Measurements from ENCODE around the gene ZNF324. TPM values are rescaled to one million over a fixed set of nuclear protein-coding genes. Genes with fewer than 3 reads are reported as not detected.
A peak's percentile ranks its signal among the peaks of the same experiment; 100 is the strongest.

Gene ZNF324
- total and polyA plus RNA-seq, 9 of the 15 experiments (the other 6 are each of a cell fraction or from before 2014, with no cell fraction given) = 0.92 to 16.4 (median 5.3) TPM

DNA sequence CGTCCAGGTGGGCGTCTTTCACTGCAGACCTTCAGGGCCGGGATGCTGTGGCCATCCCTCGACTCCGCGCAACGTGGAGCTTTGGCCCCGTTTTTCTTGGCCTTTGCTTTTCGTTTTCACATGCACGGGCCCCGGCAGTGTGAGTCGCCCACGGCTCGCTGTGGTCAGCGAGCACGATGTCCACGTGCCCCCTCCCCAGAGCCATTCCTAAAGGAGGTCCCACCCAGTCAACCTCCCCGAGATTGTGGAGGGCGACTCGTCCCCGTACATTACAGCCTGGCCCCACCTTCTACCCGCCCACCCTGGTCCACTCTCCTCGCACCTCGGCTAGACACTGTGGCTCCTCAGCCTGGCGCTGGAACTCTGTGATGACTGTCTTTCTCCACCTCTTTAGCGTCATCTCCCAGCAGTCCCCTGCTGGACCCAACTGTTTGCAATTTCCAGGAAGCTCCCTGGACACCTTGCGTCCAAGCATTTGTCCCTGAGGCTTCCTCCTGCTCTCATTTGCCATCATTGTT lies 9.7 kb downstream of the ZNF324 start (continued):
- TF ChIP-seq, protein P1, sequence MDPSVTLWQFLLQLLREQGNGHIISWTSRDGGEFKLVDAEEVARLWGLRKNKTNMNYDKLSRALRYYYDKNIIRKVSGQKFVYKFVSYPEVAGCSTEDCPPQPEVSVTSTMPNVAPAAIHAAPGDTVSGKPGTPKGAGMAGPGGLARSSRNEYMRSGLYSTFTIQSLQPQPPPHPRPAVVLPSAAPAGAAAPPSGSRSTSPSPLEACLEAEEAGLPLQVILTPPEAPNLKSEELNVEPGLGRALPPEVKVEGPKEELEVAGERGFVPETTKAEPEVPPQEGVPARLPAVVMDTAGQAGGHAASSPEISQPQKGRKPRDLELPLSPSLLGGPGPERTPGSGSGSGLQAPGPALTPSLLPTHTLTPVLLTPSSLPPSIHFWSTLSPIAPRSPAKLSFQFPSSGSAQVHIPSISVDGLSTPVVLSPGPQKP (CRISPR knock-in tag; IDR thresholded peaks at IDR 0.05) = no peak
- TF ChIP-seq ZNF311 (CRISPR knock-in tag; IDR thresholded peaks at IDR 0.05) = 0 out of 2 replicates have a peak, but pooled peaks have one; percentile 26
- no peak for TF ChIP-seq GATAD2A (IDR thresholded peaks at IDR 0.05)
- TF ChIP-seq KLF13 (tag; IDR thresholded peaks at IDR 0.05; ENCODE audit: borderline replicate concordance, low read depth) = no peak
- 0 out of 2 replicates have a peak, but pooled peaks have one; percentile 14 for TF ChIP-seq ZBTB9 (CRISPR knock-in tag; IDR thresholded peaks at IDR 0.05)
- TF ChIP-seq CREB1 (IDR thresholded peaks at IDR 0.05) = no peak
- TF ChIP-seq CREB1 (CRISPR knock-in tag; IDR thresholded peaks at IDR 0.05) = no peak
- peak; percentile 73; the same call in 1 of the 2 replicates for TF ChIP-seq ZNF395 (CRISPR knock-in tag; IDR thresholded peaks at IDR 0.05)
- TF ChIP-seq ZNF717 (CRISPR knock-in tag; IDR thresholded peaks at IDR 0.05) = 0 out of 2 replicates have a peak, but pooled peaks have one; percentile 9
- no peak for TF ChIP-seq TFAM (CRISPR knock-in tag; conservative IDR thresholded peaks at IDR 0.05)
- TF ChIP-seq, protein P2, sequence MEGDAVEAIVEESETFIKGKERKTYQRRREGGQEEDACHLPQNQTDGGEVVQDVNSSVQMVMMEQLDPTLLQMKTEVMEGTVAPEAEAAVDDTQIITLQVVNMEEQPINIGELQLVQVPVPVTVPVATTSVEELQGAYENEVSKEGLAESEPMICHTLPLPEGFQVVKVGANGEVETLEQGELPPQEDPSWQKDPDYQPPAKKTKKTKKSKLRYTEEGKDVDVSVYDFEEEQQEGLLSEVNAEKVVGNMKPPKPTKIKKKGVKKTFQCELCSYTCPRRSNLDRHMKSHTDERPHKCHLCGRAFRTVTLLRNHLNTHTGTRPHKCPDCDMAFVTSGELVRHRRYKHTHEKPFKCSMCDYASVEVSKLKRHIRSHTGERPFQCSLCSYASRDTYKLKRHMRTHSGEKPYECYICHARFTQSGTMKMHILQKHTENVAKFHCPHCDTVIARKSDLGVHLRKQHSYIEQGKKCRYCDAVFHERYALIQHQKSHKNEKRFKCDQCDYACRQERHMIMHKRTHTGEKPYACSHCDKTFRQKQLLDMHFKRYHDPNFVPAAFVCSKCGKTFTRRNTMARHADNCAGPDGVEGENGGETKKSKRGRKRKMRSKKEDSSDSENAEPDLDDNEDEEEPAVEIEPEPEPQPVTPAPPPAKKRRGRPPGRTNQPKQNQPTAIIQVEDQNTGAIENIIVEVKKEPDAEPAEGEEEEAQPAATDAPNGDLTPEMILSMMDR (IDR thresholded peaks at IDR 0.05 in 2 of 3, conservative IDR thresholded peaks at IDR 0.05 in 1 of 3; ENCODE audit: insufficient read depth in 2 of 3, low read depth in 1 of 3, low read length in 3 of 3) = no peak
- no peak for TF ChIP-seq ZNF778 (CRISPR knock-in tag; IDR thresholded peaks at IDR 0.05)
- TF ChIP-seq, protein P3, sequence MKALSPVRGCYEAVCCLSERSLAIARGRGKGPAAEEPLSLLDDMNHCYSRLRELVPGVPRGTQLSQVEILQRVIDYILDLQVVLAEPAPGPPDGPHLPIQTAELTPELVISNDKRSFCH (CRISPR knock-in tag; IDR thresholded peaks at IDR 0.05) = no peak
- TF ChIP-seq, protein P3 (tag; IDR thresholded peaks at IDR 0.05) = 0 out of 2 replicates have a peak, but pooled peaks have one; percentile 3
- 0 out of 2 replicates have a peak, but pooled peaks have one; percentile 5 for TF ChIP-seq CBX1 (IDR thresholded peaks at IDR 0.05; ENCODE audit: low read depth)
- TF ChIP-seq, protein P4, sequence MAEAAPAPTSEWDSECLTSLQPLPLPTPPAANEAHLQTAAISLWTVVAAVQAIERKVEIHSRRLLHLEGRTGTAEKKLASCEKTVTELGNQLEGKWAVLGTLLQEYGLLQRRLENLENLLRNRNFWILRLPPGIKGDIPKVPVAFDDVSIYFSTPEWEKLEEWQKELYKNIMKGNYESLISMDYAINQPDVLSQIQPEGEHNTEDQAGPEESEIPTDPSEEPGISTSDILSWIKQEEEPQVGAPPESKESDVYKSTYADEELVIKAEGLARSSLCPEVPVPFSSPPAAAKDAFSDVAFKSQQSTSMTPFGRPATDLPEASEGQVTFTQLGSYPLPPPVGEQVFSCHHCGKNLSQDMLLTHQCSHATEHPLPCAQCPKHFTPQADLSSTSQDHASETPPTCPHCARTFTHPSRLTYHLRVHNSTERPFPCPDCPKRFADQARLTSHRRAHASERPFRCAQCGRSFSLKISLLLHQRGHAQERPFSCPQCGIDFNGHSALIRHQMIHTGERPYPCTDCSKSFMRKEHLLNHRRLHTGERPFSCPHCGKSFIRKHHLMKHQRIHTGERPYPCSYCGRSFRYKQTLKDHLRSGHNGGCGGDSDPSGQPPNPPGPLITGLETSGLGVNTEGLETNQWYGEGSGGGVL (CRISPR knock-in tag; IDR thresholded peaks at IDR 0.05) = no peak
- no peak for TF ChIP-seq ETS2 (tag; IDR thresholded peaks at IDR 0.05; ENCODE audit: borderline replicate concordance, poor library complexity, severe bottlenecking)
- peak; percentile 75; the same call in 1 of the 2 replicates for TF ChIP-seq ERF (CRISPR knock-in tag; IDR thresholded peaks at IDR 0.05)

Data from K562 (cell line).